Panc1 (cell line): ENCODE results near the gene IGFBP1. TPM values are rescaled to one million over a fixed set of nuclear protein-coding genes. Genes with fewer than 3 reads are reported as not detected.

Experiments used
- ATAC-seq: fragments of 200-7000 bp; cut with Tn5 transposase; 2 replicates; pipeline ENCODE4 v1.9.1; 2020; ENCODE audit warnings: mild to moderate bottlenecking, moderate library complexity
- BruUV-seq: library from RNA; stranded (reverse); fragments of 400-500 nt; replicated peaks from 2 replicates; lab custom pipeline; 2021; lab: Mats Ljungman, UMichigan
- CTCF ChIA-PET: fragments of 300-600 bp; sonication (Branson Sonifier 250); formaldehyde crosslinking; loops from one replicate; lab custom pipeline; 2022; ENCODE audit warnings: antibody characterized with exemption; lab: Charles Lee
- POLR2A ChIA-PET: fragments of 300-600 bp; sonication (Branson Sonifier 250); formaldehyde crosslinking; loops from one replicate; lab custom pipeline; 2022; ENCODE audit warnings: antibody characterized with exemption; lab: Charles Lee
- DNase-seq: peaks from one replicate; pipeline ENCODE4 v3.0.0-alpha.2; 2010; ENCODE audit warnings: low read depth, low spot score
- H3K27ac ChIP-seq: 2 replicates; pipeline ENCODE4 v1.5.1; 2011; ENCODE audit warnings: mild to moderate bottlenecking, low read length, inconsistent platforms
- H3K27me3 ChIP-seq: fragments of 200-500 bp; sonication (Bioruptor generic); 2 replicates; pipeline ENCODE4 v1.6.0; 2014; ENCODE audit warnings: low read length, inconsistent platforms; ENCODE audit not compliant: control insufficient read depth, insufficient read depth
- H3K36me3 ChIP-seq: fragments of 200-500 bp; sonication (Bioruptor generic); 2 replicates; pipeline ENCODE4 v1.5.1; 2014; ENCODE audit warnings: inconsistent platforms, mild to moderate bottlenecking, low read length, moderate library complexity; ENCODE audit not compliant: control insufficient read depth, insufficient read depth
- H3K4me1 ChIP-seq: 2 replicates; pipeline ENCODE4 v1.5.1; 2011; ENCODE audit warnings: inconsistent platforms, mild to moderate bottlenecking, low read length, moderate library complexity; ENCODE audit not compliant: control insufficient read depth, insufficient read depth
- H3K4me3 ChIP-seq, 2 experiments: 2 replicates each; pipeline ENCODE4 v1.5.1; 2011 to 2012; ENCODE audit warnings: low read depth in 2 of 2, low read length in 2 of 2, mild to moderate bottlenecking in 2 of 2, inconsistent platforms in 1 of 2, moderate library complexity in 1 of 2
- H3K9me3 ChIP-seq: fragments of 200-500 bp; sonication (Bioruptor generic); 2 replicates; pipeline ENCODE4 v1.5.1; 2014; ENCODE audit warnings: low read depth, mild to moderate bottlenecking, inconsistent platforms, low read length, moderate library complexity; ENCODE audit not compliant: control insufficient read depth, insufficient read depth
- POLR2AphosphoS5 ChIP-seq: IDR thresholded peaks from 2 replicates; pipeline ENCODE4 v1.6.1; 2012; ENCODE audit warnings: mild to moderate bottlenecking, low read depth, low read length, moderate library complexity
- REST ChIP-seq, 2 experiments: IDR thresholded peaks; 2 replicates each; pipeline ENCODE4 v1.6.1; 2011 to 2012; ENCODE audit warnings: low read depth in 2 of 2, control low read depth in 1 of 2, low read length in 1 of 2, mild to moderate bottlenecking in 1 of 2, moderate library complexity in 1 of 2; ENCODE audit not compliant: insufficient read depth in 1 of 2
- SIN3A ChIP-seq: IDR thresholded peaks from 2 replicates; pipeline ENCODE4 v1.6.1; 2012; ENCODE audit warnings: low read depth, mild to moderate bottlenecking, low read length, moderate library complexity, borderline replicate concordance; ENCODE audit not compliant: insufficient read depth
- TCF7L2 ChIP-seq: IDR thresholded peaks from 2 replicates; pipeline ENCODE4 v1.6.1; 2011; ENCODE audit warnings: mild to moderate bottlenecking, low read depth, low read length, inconsistent platforms
- in situ Hi-C: cut with HindIII; loops from 2 replicates; pipeline ENCODE4 v1.10.0; 2016; ENCODE audit warnings: low sequenced_read_pairs, low pct_unique_long_range_greater_than_20kb
- intact Hi-C: fragments of 100-400 bp; cut with micrococcal nuclease; formaldehyde crosslinking; loops from one replicate; pipeline ENCODE4 v1.10.0; 2022; ENCODE audit not compliant: unreplicated experiment
- total RNA-seq: library from RNA; stranded (reverse); gene quantifications from one replicate; pipeline ENCODE4 v1.2.1, GENCODE V29; 2021; ENCODE audit not compliant: unreplicated experiment
- TF ChIP-seq, protein P1 (sequence below): fragments of 450-650 bp; IDR thresholded peaks from 2 replicates; pipeline ENCODE4 v1.5.1; 2017; ENCODE audit warnings: mild to moderate bottlenecking

Gene IGFBP1
- total RNA-seq, 1 experiment from 2014 or later: 0.33 TPM

DNA sequence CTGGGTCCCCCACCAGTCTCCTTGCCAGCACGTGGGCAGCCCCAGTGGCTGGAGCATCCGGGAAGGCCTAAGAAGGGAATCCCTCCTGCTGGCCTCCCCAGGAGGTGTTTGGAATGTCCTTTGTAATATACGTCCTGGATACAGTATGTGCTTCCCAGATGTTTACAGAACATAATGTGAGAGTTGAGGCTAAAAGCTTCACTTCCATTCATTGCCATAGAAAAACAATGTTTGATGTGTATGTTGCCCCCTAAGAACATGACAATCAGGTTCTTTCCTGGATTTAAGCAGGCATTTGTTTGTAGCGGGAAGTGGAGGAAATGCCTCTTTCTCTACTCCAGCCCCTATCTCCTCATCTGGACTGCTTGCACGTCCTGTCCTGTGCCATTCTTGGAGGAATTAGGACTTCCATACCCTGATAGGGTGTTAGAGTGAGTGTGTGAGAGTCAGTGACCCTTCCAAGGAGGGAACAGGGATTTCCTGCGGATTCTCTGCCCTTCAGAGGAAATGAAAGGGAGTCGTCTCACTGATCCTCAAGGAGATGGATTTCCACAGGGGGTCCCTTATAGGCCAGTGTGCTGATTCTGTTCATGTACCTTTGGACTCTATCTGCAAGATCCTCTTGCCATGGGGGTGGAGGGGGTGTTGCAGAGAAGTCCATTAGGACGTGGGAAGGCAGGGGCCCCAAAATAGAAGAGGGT is 1.2 kb downstream of the IGFBP1 start:
- CTCF ChIA-PET: interaction anchor here (0.6 to 0.9 kb wide), 2 partner anchors 18 to 34 kb away, joined by 3 to 4 read pairs; no protein-coding TSS in a partner anchor
- no peak for DNase-seq
- Histone ChIP-seq H3K27ac (no peak overlapping the region), H3K4me1 (no peaks in the 10 kb centered on the region; the same call in 1 of the 2 replicates), H3K36me3 (no peaks in the 10 kb centered on the region), H3K9me3 (no peaks in the 10 kb centered on the region), H3K4me3 (no peak overlapping the region; a peak in 1 of 4 replicates), H3K27me3 (peaks cover 35% of the 10 kb centered on the region)
- TF ChIP-seq POLR2AphosphoS5: no peak
- TF ChIP-seq TCF7L2: no peak
- TF ChIP-seq REST (IDR thresholded peaks at IDR 0.05; ENCODE audit: insufficient read depth in 1 of 2, low read depth in 2 of 2, low read length in 1 of 2): no peak
- TF ChIP-seq, protein P1, sequence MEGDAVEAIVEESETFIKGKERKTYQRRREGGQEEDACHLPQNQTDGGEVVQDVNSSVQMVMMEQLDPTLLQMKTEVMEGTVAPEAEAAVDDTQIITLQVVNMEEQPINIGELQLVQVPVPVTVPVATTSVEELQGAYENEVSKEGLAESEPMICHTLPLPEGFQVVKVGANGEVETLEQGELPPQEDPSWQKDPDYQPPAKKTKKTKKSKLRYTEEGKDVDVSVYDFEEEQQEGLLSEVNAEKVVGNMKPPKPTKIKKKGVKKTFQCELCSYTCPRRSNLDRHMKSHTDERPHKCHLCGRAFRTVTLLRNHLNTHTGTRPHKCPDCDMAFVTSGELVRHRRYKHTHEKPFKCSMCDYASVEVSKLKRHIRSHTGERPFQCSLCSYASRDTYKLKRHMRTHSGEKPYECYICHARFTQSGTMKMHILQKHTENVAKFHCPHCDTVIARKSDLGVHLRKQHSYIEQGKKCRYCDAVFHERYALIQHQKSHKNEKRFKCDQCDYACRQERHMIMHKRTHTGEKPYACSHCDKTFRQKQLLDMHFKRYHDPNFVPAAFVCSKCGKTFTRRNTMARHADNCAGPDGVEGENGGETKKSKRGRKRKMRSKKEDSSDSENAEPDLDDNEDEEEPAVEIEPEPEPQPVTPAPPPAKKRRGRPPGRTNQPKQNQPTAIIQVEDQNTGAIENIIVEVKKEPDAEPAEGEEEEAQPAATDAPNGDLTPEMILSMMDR: no peak
- TF ChIP-seq SIN3A: no peak
- BruUV-seq: no TSS peak
- intact Hi-C loops: no loop called here
- no peak for ATAC-seq
- POLR2A ChIA-PET: no interaction called here
- in situ Hi-C loops: no loop called here

DNA sequence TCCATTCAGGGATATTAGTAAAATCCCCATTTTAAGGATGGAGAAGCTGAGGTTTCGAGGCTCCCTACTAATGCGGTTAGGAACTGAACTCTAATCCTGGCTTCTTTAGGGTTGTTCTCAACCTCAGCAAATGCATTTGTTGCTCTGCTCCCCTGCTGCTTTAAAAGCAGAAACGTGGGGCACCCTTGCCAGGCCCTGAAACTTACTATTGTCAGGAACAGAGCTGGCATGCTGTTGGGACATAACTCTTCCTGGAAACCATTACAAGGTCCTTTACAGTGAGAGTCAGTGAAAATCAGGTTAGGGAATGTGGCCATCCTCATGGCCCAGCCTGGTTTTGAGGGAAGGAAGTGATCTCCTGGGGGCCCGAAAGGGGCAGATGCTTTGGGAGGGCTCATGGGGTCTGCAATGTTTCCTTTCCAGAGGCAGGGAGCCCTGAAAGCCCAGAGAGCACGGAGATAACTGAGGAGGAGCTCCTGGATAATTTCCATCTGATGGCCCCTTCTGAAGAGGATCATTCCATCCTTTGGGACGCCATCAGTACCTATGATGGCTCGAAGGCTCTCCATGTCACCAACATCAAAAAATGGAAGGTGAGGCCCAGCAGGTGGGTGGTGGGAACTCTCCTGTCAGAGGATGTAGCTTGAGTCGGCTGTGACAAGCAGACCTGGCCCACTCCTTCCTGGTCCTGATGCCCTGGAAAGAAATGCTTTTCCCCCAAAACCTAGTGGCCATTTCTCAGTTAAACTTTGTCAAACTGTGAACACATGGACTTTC is 2.0 kb downstream of the IGFBP1 start:
- DNase-seq: no peak
- CTCF ChIA-PET: no interaction called here
- no peaks in the 10 kb centered on the region for H3K9me3 ChIP-seq
- H3K4me3 ChIP-seq: no peak overlapping the region
- no peak for ATAC-seq
- no peak overlapping the region for H3K27ac ChIP-seq
- H3K4me1 ChIP-seq: no peaks in the 10 kb centered on the region; the same call in 1 of the 2 replicates
- TF ChIP-seq, protein P1: no peak
- TF ChIP-seq TCF7L2: no peak
- TF ChIP-seq POLR2AphosphoS5: no peak
- no peak for TF ChIP-seq REST (IDR thresholded peaks at IDR 0.05; ENCODE audit: insufficient read depth in 1 of 2, low read depth in 2 of 2, low read length in 1 of 2)
- in situ Hi-C loops (no loop called here), intact Hi-C loops (no loop called here)
- BruUV-seq: no TSS peak
- peaks cover 35% of the 10 kb centered on the region for H3K27me3 ChIP-seq
- H3K36me3 ChIP-seq: no peaks in the 10 kb centered on the region
- POLR2A ChIA-PET: no interaction called here
